Measurements from ENCODE around the gene SHF.

The SHF gene

GRCh38 chr15:45174577-45174976 lies 13.2 kb downstream of the SHF start:
- H3K27ac ChIP-seq, result no peak overlapping the region
- TF ChIP-seq, protein P1, sequence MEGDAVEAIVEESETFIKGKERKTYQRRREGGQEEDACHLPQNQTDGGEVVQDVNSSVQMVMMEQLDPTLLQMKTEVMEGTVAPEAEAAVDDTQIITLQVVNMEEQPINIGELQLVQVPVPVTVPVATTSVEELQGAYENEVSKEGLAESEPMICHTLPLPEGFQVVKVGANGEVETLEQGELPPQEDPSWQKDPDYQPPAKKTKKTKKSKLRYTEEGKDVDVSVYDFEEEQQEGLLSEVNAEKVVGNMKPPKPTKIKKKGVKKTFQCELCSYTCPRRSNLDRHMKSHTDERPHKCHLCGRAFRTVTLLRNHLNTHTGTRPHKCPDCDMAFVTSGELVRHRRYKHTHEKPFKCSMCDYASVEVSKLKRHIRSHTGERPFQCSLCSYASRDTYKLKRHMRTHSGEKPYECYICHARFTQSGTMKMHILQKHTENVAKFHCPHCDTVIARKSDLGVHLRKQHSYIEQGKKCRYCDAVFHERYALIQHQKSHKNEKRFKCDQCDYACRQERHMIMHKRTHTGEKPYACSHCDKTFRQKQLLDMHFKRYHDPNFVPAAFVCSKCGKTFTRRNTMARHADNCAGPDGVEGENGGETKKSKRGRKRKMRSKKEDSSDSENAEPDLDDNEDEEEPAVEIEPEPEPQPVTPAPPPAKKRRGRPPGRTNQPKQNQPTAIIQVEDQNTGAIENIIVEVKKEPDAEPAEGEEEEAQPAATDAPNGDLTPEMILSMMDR (IDR thresholded peaks at IDR 0.05), result no peak
- no peak for TF ChIP-seq ZFX (IDR thresholded peaks at IDR 0.05; ENCODE audit: borderline replicate concordance)

- H3K27ac ChIP-seq, result no peak overlapping the region
- TF ChIP-seq, protein P1 (IDR thresholded peaks at IDR 0.05), result no peak
- TF ChIP-seq ZFX (IDR thresholded peaks at IDR 0.05; ENCODE audit: borderline replicate concordance), result no peak
These were observed 13.7 kb downstream of the SHF start for GRCh38 chr15:45174069-45174468.

GRCh38 chr15:45171912-45172311 lies 15.9 kb downstream of the SHF start:
- no peak overlapping the region for H3K27ac ChIP-seq
- TF ChIP-seq ZFX (IDR thresholded peaks at IDR 0.05; ENCODE audit: borderline replicate concordance), result no peak
- TF ChIP-seq, protein P1 (IDR thresholded peaks at IDR 0.05), result no peak

GRCh38 chr15:45169608-45170480 lies 17.9 kb downstream of the SHF start:
- H3K27ac ChIP-seq, result no peak overlapping the region
- TF ChIP-seq ZFX (IDR thresholded peaks at IDR 0.05; ENCODE audit: borderline replicate concordance), result no peak
- TF ChIP-seq, protein P1 (IDR thresholded peaks at IDR 0.05), result no peak

- no peak for TF ChIP-seq ZFX (IDR thresholded peaks at IDR 0.05; ENCODE audit: borderline replicate concordance)
- TF ChIP-seq, protein P1 (IDR thresholded peaks at IDR 0.05), result no peak
- no peak overlapping the region for H3K27ac ChIP-seq
These were observed 18.8 kb downstream of the SHF start for GRCh38 chr15:45168751-45169551.

DNA sequence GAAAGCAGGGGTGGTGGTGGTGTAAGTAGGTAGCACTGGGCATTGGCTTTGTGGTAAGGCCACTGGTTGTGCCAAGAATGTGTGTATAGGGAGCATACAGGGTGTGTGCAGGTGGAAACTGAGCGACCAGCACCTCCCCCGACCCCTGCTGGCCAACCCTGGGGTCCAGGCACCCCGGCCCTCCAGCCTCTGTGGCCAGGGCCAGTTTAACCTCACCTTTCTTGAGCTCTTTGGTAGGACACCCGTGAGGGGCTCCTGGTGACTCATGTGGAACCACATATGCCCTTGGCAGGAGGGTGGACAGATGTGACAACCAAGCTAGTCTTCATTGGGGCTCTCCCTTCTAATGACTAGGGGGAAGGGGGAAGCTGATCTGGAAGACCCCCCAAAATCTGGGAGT lies 19.5 kb downstream of the SHF start:
- TF ChIP-seq, protein P1 (IDR thresholded peaks at IDR 0.05), result no peak
- TF ChIP-seq ZFX (IDR thresholded peaks at IDR 0.05; ENCODE audit: borderline replicate concordance), result no peak
- no peak overlapping the region for H3K27ac ChIP-seq

Measured in 22Rv1 (cell line).